Activated CD4-positive, alpha-beta T cell treated with anti-CD3 and anti-CD28 coated beads for 48 hours (primary cell): ENCODE results near the gene TMEM254.
"Not testable (repeated sequence)": the region's sequence is repeated elsewhere in the genome, so short reads cannot be mapped to it uniquely, and the experiment has no call there.

ENCODE experiments used
- DNase-seq: peaks from one replicate; pipeline ENCODE4 v3.0.0-alpha.2; 2020

Gene TMEM254

GRCh38 chr10:80133687-80134086 lies 55.2 kb downstream of the TMEM254 start:
- not testable (repeated sequence) for DNase-seq

GRCh38 chr10:80136134-80136571 lies 57.7 kb downstream of the TMEM254 start:
- DNase-seq, result no peak

GRCh38 chr10:80137031-80137862 lies 58.8 kb downstream of the TMEM254 start:
- DNase-seq, result no peak

- DNase-seq, result no peak
Observed at GRCh38 chr10:80137920-80138319, 59.5 kb downstream of the TMEM254 start.

- DNase-seq, result no peak
Observed at GRCh38 chr10:80139265-80139664, 60.8 kb downstream of the TMEM254 start.

- no peak for DNase-seq
Observed at GRCh38 chr10:80140251-80140650, 61.8 kb downstream of the TMEM254 start.

GRCh38 chr10:80141696-80142460 lies 63.4 kb downstream of the TMEM254 start:
- no peak for DNase-seq
